ENCODE data around the gene SLC5A2. TPM values are rescaled to one million over a fixed set of nuclear protein-coding genes. Genes with fewer than 3 reads are reported as not detected.

SLC5A2 gene
- total RNA-seq, 2 donors from 2014 or later: not detected

- TF ChIP-seq, protein P1, sequence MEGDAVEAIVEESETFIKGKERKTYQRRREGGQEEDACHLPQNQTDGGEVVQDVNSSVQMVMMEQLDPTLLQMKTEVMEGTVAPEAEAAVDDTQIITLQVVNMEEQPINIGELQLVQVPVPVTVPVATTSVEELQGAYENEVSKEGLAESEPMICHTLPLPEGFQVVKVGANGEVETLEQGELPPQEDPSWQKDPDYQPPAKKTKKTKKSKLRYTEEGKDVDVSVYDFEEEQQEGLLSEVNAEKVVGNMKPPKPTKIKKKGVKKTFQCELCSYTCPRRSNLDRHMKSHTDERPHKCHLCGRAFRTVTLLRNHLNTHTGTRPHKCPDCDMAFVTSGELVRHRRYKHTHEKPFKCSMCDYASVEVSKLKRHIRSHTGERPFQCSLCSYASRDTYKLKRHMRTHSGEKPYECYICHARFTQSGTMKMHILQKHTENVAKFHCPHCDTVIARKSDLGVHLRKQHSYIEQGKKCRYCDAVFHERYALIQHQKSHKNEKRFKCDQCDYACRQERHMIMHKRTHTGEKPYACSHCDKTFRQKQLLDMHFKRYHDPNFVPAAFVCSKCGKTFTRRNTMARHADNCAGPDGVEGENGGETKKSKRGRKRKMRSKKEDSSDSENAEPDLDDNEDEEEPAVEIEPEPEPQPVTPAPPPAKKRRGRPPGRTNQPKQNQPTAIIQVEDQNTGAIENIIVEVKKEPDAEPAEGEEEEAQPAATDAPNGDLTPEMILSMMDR (IDR thresholded peaks at IDR 0.05): no peak
- peaks cover 0 to 47% of the 10 kb centered on the region in 2 donors for H3K4me1 ChIP-seq
- no peak for DNase-seq (ENCODE audit: low spot score)
- no peaks in the 10 kb centered on the region for H3K27me3 ChIP-seq
- H3K4me3 ChIP-seq: no peak overlapping the region
- no peaks in the 10 kb centered on the region for H3K9me3 ChIP-seq
- peaks cover 13% of the 10 kb centered on the region for H3K36me3 ChIP-seq
- H3K27ac ChIP-seq: peak overlapping the region; percentile 13 to 75
Observed at GRCh38 chr16:31504159-31504558, 21.2 kb downstream of the SLC5A2 start.

DNA sequence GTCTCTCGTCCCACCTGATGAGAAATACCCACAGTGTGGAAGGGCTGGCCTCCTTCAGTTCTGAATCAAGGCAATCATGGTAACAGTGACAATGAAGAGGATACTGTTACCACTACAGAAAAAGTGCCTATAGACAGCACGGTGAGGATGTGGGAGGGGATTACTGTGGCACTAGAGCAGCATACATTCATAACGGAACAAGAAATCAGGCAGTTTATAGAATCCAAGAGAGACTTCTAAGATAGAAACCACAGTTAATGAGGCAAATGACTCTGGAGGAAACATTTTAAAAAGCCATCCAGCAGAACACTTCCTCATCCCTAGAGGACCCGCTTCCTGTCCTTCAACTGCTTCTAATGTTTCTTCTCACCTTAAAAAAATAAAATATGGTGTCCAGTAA, 22.6 kb downstream of the SLC5A2 start:
- H3K4me1 ChIP-seq: peaks cover 0 to 56% of the 10 kb centered on the region in 2 donors
- peaks cover under 1% of the 10 kb centered on the region for H3K36me3 ChIP-seq
- H3K27me3 ChIP-seq: no peaks in the 10 kb centered on the region
- H3K9me3 ChIP-seq: no peaks in the 10 kb centered on the region
- TF ChIP-seq, protein P1 (IDR thresholded peaks at IDR 0.05): no peak
- DNase-seq (ENCODE audit: low spot score): no peak
- no peak overlapping the region for H3K4me3 ChIP-seq
- H3K27ac ChIP-seq: peak overlapping the region in 1 of 2 donors; percentile 75

DNA sequence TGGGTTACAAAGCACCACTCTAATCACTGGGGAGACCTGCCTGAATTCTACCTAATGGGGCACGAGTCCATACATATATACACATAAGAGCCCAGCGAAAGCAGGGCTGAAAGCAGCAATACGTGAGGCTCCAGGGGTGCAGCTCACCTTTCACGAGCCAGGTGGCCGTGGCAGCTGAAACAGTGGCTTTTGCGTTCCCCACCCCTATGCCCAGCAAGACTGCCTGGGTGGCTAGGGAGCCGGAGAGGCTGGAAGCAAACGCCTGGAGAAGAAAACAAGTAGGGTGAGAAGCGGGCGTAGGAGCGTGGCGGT, 24.6 kb downstream of the SLC5A2 start:
- H3K4me1 ChIP-seq: peaks cover 0 to 56% of the 10 kb centered on the region in 2 donors
- TF ChIP-seq, protein P1 (IDR thresholded peaks at IDR 0.05): no peak

DNA sequence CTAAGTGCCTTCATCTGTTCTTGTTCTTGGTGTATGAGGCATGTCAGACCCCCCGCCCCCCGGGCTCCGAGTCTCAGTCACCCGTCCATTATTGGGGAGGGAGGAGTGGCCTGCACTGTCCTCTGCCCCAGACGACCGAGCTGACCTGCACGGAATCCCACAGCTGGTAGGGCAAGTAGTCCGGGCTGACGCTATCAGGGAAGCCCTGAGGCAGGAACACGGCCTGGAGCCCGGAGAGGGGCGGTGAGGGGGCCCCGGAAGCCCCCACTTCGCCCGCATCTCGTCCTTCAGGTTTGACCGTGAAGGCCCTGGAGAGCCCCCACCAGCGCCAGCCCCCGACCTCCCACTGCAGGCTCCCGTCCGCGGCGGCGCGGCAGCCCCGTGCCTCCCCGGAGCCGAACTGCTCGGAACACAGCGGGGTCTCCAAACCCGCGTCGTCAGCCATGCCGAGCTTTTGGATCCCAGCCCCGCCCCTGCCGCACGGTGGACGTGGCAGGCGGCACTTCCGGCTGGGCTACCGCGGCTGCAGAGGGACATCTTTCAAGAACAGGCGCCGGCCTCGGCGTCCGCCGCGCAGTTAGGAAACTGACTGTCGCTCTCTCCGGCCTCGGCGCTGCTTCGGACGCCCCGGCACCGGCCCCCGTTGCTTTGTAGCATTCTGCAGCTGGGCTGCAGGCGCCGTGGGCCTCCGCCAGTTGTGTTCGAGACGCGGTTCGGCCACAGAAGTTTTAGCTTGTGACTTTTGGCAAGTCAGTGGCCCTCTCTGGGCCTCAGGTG, 25.2 kb downstream of the SLC5A2 start, which contains the start of gene RUSF1:
RUSF1 (minus strand) TSS at position 463 of the 777 bp plus-strand sequence; CDS start at position 445, 18 bp downstream.
- TF ChIP-seq, protein P1 (IDR thresholded peaks at IDR 0.05): no peak
- no peaks in the 10 kb centered on the region for H3K36me3 ChIP-seq
- peak within 1 kb of the TSS; percentile 92 to 98 for H3K27ac ChIP-seq
- peaks cover 0 to 51% of the 10 kb centered on the region in 2 donors for H3K4me1 ChIP-seq
- peak; percentile 91 for DNase-seq (ENCODE audit: low spot score)
- H3K27me3 ChIP-seq: no peaks in the 10 kb centered on the region
- peak within 1 kb of the TSS; percentile 83 to 100 for H3K4me3 ChIP-seq
- H3K9me3 ChIP-seq: no peaks in the 10 kb centered on the region

More for the DNA sequence above, 24.6 kb downstream of the SLC5A2 start:
- H3K4me3 ChIP-seq: peak overlapping the region; percentile 83 to 100
- peak overlapping the region; percentile 92 to 98 for H3K27ac ChIP-seq
- H3K27me3 ChIP-seq: no peaks in the 10 kb centered on the region
- no peaks in the 10 kb centered on the region for H3K9me3 ChIP-seq
- no peaks in the 10 kb centered on the region for H3K36me3 ChIP-seq
- no peak for DNase-seq (ENCODE audit: low spot score)

DNA sequence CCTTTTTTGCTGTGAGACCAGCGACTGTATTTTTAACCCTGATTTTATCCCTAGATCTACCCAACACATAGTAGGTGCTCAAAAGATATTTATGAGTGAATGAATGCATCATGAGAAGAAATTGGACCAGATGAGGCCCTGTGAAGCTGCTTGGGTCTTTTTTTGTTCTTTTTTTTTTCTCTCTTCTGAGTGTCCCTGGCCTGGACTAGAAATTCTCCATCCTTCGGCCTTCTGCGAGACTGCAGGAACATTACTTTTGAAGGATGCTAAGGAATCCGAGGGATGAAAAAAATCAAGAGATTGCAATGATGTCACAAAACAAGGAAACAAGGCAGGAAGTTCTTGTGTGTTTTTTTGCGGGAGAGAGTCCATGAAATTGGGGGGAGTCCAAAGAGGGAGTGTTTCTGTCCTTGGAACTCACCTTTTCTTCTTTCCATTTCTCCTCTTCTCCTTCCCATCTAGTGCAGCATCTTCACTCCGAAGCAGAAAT, 25.8 kb downstream of the SLC5A2 start:
- no peaks in the 10 kb centered on the region for H3K27me3 ChIP-seq
- H3K36me3 ChIP-seq: no peaks in the 10 kb centered on the region
- DNase-seq (ENCODE audit: low spot score): no peak
- peak overlapping the region; percentile 83 to 100 for H3K4me3 ChIP-seq
- no peaks in the 10 kb centered on the region for H3K9me3 ChIP-seq
- H3K27ac ChIP-seq: peak overlapping the region; percentile 92 to 98
- H3K4me1 ChIP-seq: peaks cover 0 to 49% of the 10 kb centered on the region in 2 donors
- TF ChIP-seq, protein P1 (IDR thresholded peaks at IDR 0.05): no peak

All from right atrium auricular region (tissue), 2 donors.